HuH-7 (cell line): ENCODE measurements around the gene RALGPS1.

Experiments
- DNase-seq: peaks from one replicate; pipeline ENCODE4 v3.0.0; 2011; ENCODE audit warnings: low spot score

RALGPS1 gene

DNA sequence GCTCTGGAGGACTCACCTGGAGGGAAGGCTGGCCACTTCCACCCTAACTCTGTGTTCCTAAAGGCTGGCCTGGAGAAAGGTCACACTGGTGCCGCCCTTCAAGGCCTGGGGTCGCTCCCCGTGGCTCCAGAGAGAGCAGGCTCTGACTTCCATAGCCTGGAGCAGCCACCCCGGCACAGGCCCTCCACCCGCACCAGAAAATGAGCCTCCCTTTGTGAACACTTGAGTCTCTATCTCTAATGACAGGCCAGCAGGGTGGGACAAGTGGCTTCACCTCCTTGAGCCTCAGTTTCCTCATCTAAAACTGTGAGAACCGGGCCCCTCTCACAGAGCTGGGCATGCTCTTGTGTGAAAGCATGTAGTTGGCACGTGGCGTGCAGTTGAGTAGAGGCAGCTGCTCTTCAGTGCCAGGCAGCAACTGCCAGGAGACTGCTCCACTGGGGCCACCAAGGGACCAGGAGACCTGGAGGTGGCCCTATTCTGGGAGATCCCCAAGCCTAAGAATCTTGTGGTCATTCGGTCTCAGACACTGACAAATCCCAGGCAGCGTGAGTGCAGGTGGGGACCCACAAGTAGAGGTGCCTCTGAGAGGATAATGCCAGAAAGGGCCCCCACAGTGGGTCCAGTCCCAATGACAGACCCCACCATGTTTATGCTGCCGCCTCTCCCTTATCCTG is 293.3 kb downstream of the RALGPS1 start:
- DNase-seq, result no peak

DNA sequence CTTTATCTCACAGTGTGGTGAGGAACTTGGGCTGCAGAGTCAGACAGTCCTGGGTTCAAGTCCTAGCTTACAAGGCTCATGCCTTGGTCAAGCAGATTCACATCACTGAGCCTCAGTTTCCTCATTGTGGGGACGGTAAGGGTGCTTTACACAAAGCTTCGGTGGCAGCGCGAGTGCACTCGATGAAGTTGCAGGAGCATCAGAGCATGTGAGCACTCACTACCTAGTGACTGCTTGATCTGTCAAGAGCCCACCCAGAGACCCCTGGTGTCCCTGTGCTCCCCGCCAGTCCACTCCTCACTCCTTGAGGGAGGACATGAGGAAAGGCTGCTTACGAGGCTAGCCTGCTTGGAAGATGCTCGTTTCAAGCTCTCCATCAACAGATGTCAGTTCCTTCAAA is 293.8 kb downstream of the RALGPS1 start:
- no peak for DNase-seq

DNA sequence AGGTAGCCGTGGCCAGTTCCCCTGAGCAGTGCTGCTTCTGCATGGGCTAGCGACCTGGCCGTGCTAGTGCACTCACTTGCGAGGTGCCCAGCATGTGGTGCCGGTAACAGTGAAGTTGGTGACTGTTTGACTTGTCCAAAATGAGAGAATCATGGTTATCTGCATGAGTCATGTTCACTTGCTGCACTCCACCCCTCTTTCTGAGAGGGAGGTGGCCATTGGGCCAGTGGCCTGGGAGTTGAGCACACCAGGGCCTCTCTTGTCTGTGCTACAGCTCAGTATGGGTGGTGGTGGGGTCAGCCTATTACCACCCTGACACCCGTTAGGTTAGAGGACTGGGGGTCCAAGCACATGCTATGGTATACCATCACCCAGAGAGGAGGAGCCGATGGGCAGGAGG is 294.6 kb downstream of the RALGPS1 start:
- no peak for DNase-seq

DNA sequence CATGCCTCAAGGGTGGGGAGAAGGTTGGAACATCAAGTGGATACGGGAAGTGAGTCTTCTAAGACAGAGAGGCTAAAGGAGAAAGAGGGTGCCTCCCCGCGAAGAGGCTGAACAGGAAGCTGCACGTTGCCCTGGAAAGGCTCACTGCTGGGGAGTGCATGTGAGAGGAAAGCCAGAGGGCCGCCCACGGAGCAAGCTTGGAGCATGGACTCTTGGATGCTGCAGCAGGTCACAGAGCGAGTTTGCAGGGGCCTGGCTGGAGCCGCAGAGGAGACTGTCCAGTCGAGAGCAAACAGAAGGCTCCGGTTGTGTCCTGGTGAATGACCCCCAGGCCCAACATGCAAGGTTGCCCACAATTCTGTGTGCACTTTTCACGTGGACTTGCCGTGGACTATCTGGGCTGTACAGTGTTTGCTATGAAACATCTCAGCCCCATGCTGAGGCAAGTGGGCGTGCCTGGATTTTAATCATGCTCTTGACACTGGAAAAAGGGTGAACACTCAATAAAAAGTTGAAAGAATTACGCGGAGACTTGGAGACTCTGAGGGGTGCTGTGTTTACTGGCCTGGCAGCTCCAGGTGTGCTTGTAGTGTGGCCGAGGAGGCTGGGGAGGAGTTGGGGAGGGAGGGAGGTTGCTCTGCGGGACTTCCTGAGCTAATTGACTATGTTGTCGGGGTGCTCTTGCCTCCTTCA is 295.5 kb downstream of the RALGPS1 start:
- DNase-seq, result no peak

DNA sequence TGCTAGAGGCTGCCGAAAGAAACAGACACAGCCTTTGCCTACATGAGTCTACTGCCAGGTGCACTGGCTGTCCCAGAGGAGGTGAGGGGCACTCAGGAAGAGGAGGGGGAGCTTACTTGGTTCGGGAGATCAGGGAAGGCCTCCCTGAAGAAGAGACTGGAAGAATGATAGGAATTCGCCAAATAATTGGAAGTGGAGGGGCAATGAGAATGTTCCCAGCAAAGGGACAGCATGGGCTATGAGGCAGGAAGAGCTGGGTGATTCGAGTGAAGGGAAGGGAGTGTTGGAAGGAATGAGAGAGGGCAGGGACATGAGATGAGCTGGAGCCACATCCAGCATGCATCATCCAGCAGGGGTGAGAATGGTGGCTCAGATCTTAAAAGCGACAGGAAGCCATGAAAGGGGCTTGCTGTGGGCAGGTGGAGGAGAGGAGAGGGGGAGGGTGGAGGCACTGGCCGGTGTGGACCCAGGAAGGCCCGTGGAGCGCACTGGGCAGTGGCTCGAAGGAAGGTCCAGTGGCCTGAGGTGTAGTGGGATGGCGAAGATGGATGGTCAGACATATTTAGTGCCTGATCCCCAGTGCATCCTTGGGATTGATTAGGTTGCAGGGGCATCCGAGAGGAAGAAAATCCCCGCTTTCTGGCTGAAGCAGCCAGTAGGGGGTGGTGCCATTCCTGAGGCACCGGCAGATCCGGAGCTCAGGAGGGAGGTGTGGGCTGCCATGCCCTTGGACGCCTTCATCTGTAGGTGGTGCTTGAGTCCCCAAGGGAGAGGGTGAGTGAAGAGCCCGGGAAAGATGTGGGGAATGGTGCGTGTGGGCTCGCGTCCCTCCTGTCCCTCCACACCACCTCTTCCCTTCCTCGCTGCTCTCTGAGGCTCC is 296.5 kb downstream of the RALGPS1 start:
- DNase-seq, result no peak

DNA sequence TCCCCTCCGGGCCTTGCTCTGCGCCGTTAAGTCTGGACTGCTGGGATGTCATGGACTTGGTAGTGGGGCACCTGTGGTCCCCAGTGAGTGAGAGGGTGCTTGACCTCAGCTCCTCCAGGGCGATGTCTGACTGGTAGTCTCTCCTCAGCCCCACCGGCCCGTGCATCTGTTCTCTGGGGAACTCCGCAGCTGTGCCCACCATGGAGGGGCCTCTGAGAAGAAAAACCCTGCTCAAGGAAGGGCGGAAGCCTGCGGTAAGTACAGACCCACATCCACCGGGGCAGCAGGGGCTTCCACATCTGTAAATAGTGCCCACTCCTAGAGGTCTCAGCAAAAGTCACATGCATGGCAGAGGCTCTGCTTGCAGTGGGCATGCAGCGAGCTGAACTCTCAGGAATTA is 297.4 kb downstream of the RALGPS1 start:
- DNase-seq, result no peak

DNA sequence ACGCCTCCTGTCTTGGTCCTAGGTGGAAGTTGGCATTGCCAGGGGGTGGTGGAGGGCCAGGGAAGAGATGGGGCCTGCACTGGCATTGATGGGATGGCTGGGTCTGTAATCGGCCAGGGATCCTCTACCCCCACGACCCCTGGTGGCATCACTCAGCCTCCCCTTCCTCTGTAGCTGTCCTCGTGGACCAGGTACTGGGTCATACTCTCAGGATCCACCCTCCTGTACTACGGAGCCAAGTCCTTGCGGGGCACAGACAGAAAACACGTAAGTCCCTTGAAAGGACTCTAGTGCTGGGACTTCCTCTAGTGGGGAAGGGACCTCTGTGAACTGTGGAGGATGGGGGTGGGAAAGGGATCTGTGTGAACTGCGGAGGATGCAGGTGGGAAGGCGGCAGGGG is 297.9 kb downstream of the RALGPS1 start:
- no peak for DNase-seq

DNA sequence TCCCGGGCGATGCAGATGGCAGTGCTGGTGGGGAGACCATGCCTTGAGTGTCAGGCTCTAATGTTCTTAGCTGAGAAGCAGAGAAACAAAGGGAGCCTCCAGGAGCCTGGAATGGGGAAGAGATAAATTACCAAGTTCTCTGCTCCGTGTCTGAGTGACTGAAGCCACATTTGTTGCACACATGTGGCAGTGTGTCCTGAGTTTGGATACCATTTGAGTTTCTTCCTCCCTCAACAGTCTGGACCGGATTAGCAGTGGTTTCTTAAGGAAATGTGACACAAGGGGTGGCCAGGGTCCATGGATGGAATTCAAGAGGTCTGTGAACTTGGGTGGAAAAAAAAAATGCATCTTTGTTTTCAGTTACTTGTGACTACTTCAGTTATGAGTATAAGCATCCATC is 299.3 kb downstream of the RALGPS1 start:
- no peak for DNase-seq

DNA sequence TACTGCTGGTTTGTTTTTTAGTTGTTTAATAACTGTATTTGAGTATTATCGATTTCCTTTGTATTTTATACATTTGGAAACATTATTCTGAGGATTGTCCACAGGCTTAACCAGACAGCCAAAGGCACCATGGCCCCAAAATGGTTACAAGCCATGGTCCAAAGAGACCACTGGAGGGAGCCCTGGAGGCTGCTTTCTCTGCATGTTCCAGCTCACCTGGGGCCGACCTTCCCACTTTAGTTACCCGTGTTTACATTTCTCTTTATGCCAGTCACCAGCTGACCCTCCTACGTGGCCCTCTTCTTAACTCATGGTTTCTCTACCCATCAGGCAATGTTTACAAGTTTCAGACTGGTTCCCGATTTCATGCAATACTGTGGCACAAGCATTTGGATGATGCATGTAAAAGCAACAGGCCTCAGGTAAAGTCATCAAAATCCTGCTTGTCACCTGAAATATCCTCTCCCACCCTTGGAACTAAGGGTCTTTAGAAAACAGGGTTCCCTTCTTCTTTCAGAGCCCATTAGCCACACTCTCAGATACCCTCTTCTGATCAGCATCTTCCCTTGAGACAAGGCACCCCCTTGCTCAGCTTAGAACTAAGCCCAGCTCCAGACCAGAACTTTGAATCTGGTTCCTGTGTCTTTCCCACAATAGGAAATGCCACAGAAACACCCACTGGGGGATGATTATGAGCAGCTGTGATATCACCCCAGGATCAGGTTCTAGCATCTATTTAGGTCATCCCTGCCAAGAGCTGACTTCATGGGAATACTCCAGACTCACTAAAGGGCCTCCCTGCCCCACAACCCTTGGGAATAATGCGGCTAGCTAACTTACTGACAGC is 300.1 kb downstream of the RALGPS1 start:
- peak; percentile 88 for DNase-seq

DNA sequence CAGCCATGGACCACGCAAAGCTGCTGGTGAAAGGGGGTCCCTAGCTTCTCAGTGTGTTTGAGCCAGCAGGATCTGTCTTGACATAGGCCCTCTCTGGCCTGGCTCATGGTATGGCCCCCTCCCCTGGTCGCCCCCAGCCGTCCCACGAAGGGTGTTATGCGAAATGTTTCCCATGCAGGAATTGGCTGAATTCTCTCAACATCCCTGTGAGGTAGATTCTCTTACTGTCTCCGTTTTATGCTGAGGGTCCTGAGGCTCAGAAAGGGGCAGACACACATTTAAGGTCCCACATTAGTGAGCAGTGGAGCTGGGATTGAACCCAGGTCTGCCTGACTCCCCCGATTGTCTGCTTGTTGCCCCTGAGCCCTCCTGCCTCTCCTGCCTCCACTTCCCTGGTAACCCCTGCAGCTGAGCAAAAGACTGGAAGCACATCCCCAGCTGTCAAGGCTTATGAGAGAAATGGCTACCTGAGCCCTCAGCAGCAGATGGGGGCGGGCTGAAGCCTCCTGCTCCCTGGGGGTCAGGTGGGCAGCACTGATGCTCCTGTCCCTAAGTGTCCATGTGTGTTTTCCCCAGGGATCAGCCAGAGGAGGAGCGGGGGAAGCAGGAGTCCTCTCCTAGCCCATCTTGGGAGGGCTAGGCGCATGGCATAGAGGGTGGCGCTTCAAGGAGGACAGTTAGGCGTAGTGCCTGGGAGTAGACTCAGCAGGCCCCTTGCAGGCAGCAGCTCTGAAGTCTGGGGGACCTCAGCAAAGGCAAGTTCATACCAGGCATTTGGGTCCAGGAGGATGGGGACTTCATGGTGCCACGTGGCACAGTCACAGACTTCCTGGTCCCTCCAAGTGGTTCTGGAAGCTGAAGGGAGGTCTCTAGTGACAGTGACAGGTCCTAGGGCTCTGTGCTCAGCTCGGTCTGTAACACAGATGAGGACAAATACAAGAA is 301.0 kb downstream of the RALGPS1 start:
- no peak for DNase-seq

DNA sequence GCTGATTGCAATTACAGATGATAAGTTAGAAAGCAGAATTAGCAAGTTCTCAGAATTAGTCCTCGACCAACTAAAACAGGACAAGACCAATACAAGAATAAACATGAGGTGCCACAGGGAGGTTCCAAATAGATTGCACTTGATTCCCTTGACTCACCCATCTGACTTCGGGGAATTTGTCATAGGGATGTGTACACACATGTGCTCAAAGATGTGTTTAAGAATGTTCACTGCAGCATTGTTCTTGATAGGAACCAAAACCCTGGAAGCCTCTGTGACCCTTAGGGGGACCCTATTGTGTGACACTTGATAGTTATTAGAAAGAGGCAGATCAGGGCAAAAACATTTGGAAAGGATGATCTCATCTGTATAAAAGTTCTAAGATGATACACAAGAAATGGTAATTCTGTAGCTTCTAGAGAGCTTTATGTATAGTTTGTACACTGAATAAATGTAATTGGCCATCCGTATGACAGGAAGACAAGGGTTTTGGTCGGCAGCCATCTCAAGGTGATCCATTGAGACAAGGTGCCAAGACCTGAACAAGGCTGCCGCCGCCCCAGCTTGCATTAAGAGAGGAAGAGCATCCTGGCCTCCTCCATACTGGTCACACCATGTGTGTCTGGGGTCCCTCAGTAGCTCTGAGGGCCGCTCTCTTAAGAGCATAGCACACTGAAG is 301.8 kb downstream of the RALGPS1 start:
- no peak for DNase-seq

DNA sequence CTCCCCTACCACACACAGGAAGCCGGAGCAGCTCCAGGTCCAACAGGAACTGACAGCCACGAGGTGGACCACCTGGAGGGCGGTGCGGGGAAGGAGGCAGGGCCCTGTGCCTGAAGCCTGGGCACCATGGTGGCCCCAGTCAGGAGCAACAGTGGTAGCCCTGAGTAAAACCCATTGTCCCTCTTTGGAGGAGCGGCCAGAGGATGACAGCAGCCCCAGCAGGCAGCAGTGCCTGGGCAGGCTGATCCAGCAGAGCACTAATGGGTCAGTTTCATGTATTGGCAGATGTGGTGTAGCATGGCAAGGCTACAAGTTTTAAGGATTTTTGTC is 302.3 kb downstream of the RALGPS1 start:
- no peak for DNase-seq

DNA sequence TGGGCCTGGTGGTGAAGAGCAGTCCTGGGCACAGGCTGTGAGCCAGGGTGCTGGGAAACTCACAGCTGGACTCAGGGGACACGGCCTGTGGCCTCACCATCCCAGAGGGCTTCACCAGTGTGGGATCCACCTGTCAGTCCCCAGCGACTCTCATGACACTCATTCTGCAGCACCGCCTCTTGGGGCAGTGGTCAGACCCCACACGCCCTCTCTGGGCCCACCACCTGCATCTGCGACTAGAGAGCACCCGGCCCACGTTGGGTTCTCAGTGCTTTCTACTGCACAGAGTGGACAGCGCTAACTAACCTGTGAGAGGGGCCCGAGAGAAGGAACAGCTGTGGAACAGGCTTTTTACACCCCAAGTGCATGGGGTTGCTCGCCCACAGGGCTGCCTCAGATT is 304.2 kb downstream of the RALGPS1 start:
- no peak for DNase-seq

DNA sequence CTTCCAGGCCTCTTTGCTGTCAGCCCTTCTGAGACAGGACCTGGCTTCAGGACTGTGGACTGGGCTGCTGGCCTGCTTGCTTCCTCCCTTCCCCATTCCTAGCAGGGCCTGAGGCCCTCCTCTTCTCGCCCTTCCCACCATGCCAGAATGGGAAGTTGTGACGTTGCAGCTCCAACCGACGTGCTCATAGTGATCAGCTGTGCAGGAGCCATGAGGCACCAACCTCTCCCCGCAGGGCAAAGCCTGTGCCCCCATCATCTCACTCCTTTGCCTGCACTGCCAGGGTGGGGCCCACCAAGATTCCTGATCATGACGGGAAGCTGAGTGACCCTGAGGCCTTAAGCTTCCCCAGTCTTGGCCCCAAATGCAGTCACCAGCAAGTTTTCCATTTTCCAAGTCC is 304.9 kb downstream of the RALGPS1 start:
- no peak for DNase-seq

DNA sequence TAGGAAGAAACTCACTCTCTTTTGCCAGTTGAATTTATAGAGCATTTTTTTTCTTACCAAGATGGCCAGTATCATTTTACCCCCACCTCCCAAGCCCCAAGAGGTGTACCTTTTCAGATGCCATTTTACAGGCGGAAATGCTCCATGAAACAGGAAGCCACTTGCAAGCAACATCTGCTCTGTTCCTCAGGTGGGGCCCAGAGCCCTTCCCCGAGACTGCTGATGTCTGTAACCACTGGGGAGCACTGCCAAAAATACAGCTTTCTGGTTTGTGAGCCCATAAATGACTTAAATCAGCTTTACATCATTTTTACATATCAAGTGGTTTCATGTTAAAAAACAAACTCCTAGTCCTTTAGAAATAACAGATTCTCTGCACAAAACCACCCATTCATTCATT is 307.1 kb downstream of the RALGPS1 start:
- DNase-seq, result no peak

DNA sequence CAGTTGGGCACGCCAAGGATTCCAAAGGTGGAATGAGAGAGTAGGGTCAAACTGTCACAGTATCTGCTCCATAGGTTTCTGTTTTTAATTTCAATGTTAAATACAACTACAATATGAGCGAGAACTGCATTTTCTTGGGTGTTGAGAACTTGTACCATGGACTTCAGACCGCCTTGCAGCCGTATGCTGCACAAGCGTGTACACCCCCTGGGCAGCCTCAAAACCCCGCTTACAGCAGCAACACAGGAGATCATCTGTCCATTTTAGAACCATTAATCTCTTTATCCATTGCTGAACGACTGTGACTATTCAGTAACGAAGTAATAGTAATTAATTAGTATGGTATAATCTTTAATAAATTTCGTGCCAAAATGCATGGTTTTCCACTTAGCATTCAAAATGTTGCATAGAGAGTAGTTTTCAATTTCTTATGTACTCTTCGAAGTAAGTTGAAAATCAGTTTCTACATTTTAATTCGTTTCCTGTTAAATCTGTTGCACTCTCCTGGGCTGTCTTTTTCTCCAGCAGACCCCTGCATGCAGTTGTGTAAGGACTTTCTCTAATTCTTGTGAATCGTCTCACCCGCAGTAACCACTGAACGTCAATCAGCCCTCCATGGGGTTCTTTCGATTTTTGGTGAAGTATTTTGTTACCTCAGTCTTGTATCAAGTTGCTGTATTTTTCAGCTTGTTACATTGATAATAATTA is 308.0 kb downstream of the RALGPS1 start:
- no peak for DNase-seq

DNA sequence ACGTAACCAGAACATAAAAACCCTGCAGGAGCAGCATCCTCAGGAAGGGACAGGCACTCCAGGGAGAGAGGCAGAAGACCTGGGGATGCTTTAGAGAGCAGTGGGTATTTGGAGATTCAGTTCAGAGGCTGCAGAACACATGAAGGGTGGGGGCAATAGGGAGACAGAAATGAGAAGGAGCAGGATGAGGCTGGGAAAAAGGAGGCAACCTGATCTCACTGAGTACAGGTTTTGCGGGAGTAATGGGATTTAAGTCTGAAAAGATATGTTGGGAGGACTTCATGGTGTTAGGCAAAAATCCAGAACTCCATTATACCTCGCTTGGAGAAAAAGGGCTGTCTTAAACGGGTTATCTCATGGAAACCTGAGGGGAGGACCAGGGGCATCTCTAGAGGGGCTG is 308.7 kb downstream of the RALGPS1 start:
- no peak for DNase-seq

DNA sequence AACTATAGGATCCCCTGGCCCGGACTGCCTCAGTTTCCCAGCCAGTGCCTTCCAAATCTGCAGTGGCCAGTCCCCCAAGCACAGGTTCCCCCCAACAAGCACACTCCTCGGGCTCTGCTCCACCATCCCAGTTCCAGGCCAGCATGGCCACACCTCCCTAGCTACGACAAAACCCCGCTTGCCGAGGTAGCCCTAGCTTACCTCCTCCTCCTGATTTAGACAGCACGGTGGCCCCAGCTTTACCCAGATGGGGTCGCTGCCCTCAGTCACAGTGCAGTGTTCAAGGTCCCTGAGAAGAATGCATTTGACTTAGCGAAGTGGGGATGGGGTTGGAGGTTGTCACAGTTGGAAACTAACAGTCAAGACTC is 309.2 kb downstream of the RALGPS1 start:
- peak; percentile 55 for DNase-seq

DNA sequence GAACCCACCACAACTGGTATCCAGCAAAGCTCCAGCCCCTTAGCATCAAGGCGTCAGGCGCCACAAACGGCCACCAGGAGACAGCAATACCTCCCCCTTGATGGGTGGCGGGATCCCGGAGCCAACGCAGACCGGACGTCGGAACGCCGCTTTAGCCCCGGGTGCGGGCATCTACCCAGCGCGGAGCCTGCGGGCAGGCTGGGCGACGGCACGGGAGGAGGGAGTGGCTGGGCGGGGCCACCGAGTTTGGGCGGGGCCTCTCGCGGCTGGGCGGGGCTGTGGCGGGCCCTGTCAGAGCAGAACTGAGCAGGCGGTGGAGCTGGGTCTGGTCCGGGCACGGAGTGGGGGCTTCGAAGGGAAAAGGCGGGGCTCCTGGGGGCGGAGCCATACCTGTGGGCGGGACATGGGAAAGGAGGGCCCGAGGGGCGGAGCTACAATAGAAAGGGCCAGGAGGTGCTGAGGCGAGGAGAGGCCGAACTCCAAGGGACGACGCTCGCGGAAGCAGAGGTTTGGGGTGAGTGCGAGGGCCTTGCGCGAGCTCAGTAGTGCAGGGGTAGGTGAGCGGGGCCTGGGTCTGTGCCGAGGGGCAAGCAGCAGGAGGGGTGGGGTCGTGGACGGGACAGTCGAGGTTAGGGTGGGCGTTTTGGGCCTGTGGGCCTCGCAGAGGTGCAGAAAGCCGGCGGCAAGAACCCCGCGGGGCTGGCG is 309.7 kb downstream of the RALGPS1 start:
- peak; percentile 94 for DNase-seq
